NCI-H1092 treated with DMSO at 0.1 percent for 48 hours (cell line): Measurements from ENCODE around the gene EQTN.

Experiments used
- DNase-seq: peaks from one replicate; lab custom pipeline; 2025; lab: John Stamatoyannopoulos, UW

Gene EQTN

GRCh38 chr9:27297050-27297449 is at the start of gene EQTN:
Gene EQTN, minus strand, starts transcription at chr9:27297150. Its CDS starts 95 bp downstream, at chr9:27297055.
- no peak for DNase-seq

GRCh38 chr9:27344776-27345175 is 47.8 kb upstream of the EQTN start:
- DNase-seq = no peak

GRCh38 chr9:27341545-27342294 is 44.8 kb upstream of the EQTN start:
- DNase-seq = no peak

GRCh38 chr9:27340961-27341511 is 44.1 kb upstream of the EQTN start:
- DNase-seq = no peak

GRCh38 chr9:27340285-27340674 is 43.3 kb upstream of the EQTN start:
- no peak for DNase-seq

GRCh38 chr9:27339661-27340284 is 42.8 kb upstream of the EQTN start:
- no peak for DNase-seq

- DNase-seq = no peak
These were observed 41.6 kb upstream of the EQTN start for GRCh38 chr9:27338527-27338903.

GRCh38 chr9:27337833-27338526 is 41.0 kb upstream of the EQTN start:
- no peak for DNase-seq

- no peak for DNase-seq
These were observed 40.3 kb upstream of the EQTN start for GRCh38 chr9:27337236-27337635.

- DNase-seq = no peak
These were observed 39.9 kb upstream of the EQTN start for GRCh38 chr9:27336829-27337228.

- no peak for DNase-seq
These were observed 39.2 kb upstream of the EQTN start for GRCh38 chr9:27336126-27336525.

- DNase-seq = no peak
These were observed 38.1 kb upstream of the EQTN start for GRCh38 chr9:27335075-27335474.

- DNase-seq = peak; percentile 81
These were observed 36.5 kb upstream of the EQTN start for GRCh38 chr9:27333241-27334052.

GRCh38 chr9:27331393-27331792 is 34.4 kb upstream of the EQTN start:
- no peak for DNase-seq

- no peak for DNase-seq
These were observed 32.3 kb upstream of the EQTN start for GRCh38 chr9:27329291-27329690.

- DNase-seq = no peak
These were observed 31.5 kb upstream of the EQTN start for GRCh38 chr9:27328483-27328882.

- DNase-seq = no peak
These were observed 14.2 kb upstream of the EQTN start for GRCh38 chr9:27311184-27311583.

- no peak for DNase-seq
These were observed 13.6 kb upstream of the EQTN start for GRCh38 chr9:27310582-27310981.

- no peak for DNase-seq
These were observed 11.9 kb upstream of the EQTN start for GRCh38 chr9:27308691-27309390.

- DNase-seq = peak; percentile 11
These were observed 7.6 kb upstream of the EQTN start for GRCh38 chr9:27304521-27304920.

- no peak for DNase-seq
These were observed 6.3 kb upstream of the EQTN start for GRCh38 chr9:27303219-27303618.
